Loucy (cell line): ENCODE data around the gene SRM.

Source experiments
- EZH2phosphoT487 ChIP-seq: fragments of 200-600 bp; IDR thresholded peaks from 2 replicates; pipeline ENCODE4 v1.6.1; 2018; ENCODE audit warnings: antibody characterized with exemption, mild to moderate bottlenecking, moderate library complexity, borderline replicate concordance
- TF ChIP-seq, protein P1 (sequence below): fragments of 200-600 bp; sonication (generic); conservative IDR thresholded peaks from 2 replicates; pipeline ENCODE4 v1.5.1; 2014; ENCODE audit warnings: mild to moderate bottlenecking, antibody characterized with exemption, low read length

DNA sequence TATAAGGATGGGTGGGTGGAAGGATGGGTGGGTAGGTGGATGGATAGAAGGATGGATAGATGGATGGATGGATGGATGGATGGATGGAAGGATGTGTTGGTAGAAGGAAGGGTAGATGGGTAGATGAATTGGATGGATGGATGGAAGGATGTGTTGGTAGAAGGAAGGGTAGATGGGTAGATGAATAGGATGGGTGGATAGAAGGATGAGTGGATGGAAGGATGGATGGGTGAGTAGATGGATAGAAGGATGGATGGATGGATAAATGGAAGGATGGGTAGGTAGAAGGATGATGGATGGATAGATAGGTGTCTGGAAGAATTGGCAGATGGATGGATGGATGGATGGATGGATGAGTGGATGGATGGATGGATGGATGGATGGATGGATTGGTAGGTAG lies 18.8 kb downstream of the SRM start:
- TF ChIP-seq, protein P1, sequence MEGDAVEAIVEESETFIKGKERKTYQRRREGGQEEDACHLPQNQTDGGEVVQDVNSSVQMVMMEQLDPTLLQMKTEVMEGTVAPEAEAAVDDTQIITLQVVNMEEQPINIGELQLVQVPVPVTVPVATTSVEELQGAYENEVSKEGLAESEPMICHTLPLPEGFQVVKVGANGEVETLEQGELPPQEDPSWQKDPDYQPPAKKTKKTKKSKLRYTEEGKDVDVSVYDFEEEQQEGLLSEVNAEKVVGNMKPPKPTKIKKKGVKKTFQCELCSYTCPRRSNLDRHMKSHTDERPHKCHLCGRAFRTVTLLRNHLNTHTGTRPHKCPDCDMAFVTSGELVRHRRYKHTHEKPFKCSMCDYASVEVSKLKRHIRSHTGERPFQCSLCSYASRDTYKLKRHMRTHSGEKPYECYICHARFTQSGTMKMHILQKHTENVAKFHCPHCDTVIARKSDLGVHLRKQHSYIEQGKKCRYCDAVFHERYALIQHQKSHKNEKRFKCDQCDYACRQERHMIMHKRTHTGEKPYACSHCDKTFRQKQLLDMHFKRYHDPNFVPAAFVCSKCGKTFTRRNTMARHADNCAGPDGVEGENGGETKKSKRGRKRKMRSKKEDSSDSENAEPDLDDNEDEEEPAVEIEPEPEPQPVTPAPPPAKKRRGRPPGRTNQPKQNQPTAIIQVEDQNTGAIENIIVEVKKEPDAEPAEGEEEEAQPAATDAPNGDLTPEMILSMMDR: no peak
- TF ChIP-seq EZH2phosphoT487: no peak
